Measurements from ENCODE around the gene UVSSA.

DNA sequence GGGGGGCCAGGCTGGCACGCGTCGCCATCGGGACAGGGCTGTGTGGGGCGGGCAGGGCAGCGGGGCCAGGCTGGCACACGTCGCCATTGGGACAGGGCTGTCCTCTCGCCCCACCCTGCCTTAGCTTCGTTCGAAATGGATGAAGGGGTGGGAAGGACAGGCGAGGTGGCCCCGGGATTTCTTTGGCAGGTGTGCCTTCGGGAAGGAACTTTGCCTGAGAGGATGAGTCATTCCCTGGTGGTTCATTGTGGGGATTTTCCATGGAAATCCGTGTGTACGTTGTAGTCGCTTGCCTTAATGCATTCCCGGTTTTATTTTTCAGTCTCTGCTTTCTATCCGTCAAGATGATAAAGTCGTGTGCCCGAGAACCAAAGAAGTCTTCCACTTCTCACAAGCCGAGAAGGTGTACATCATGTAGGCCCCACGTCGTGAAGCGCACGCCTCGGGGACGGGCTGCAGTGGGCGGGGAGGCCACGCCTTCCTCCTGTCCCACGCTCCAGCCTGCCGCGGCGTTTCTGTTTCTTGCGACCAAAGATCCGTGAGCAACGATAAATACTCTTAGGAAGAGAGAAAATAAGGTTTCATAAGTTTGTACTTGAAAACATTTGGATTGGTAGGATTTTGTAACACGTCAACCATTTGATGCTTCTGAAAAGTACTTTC lies 8.1 kb upstream of the UVSSA start:
- TF ChIP-seq, protein P1, sequence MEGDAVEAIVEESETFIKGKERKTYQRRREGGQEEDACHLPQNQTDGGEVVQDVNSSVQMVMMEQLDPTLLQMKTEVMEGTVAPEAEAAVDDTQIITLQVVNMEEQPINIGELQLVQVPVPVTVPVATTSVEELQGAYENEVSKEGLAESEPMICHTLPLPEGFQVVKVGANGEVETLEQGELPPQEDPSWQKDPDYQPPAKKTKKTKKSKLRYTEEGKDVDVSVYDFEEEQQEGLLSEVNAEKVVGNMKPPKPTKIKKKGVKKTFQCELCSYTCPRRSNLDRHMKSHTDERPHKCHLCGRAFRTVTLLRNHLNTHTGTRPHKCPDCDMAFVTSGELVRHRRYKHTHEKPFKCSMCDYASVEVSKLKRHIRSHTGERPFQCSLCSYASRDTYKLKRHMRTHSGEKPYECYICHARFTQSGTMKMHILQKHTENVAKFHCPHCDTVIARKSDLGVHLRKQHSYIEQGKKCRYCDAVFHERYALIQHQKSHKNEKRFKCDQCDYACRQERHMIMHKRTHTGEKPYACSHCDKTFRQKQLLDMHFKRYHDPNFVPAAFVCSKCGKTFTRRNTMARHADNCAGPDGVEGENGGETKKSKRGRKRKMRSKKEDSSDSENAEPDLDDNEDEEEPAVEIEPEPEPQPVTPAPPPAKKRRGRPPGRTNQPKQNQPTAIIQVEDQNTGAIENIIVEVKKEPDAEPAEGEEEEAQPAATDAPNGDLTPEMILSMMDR (IDR thresholded peaks at IDR 0.05; ENCODE audit: poor library complexity, severe bottlenecking), result no peak
- TF ChIP-seq POLR2AphosphoS5 (IDR thresholded peaks at IDR 0.05), result no peak
- no peak for TF ChIP-seq RAD21 (conservative IDR thresholded peaks at IDR 0.05)
- TF ChIP-seq, protein P2, sequence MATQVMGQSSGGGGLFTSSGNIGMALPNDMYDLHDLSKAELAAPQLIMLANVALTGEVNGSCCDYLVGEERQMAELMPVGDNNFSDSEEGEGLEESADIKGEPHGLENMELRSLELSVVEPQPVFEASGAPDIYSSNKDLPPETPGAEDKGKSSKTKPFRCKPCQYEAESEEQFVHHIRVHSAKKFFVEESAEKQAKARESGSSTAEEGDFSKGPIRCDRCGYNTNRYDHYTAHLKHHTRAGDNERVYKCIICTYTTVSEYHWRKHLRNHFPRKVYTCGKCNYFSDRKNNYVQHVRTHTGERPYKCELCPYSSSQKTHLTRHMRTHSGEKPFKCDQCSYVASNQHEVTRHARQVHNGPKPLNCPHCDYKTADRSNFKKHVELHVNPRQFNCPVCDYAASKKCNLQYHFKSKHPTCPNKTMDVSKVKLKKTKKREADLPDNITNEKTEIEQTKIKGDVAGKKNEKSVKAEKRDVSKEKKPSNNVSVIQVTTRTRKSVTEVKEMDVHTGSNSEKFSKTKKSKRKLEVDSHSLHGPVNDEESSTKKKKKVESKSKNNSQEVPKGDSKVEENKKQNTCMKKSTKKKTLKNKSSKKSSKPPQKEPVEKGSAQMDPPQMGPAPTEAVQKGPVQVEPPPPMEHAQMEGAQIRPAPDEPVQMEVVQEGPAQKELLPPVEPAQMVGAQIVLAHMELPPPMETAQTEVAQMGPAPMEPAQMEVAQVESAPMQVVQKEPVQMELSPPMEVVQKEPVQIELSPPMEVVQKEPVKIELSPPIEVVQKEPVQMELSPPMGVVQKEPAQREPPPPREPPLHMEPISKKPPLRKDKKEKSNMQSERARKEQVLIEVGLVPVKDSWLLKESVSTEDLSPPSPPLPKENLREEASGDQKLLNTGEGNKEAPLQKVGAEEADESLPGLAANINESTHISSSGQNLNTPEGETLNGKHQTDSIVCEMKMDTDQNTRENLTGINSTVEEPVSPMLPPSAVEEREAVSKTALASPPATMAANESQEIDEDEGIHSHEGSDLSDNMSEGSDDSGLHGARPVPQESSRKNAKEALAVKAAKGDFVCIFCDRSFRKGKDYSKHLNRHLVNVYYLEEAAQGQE (IDR thresholded peaks at IDR 0.05; ENCODE audit: borderline replicate concordance), result no peak
- TF ChIP-seq EZH2 (IDR thresholded peaks at IDR 0.05; ENCODE audit: borderline replicate concordance, insufficient read depth, low read length, poor library complexity, severe bottlenecking), result no peak
- no peak for TF ChIP-seq MXI1 (conservative IDR thresholded peaks at IDR 0.05; ENCODE audit: poor library complexity, severe bottlenecking)
- TF ChIP-seq SMC3 (conservative IDR thresholded peaks at IDR 0.05; ENCODE audit: poor library complexity), result no peak

All from neural cell (in vitro differentiated cells).